Measurements from ENCODE around the gene RBFOX2.

RBFOX2 gene

DNA sequence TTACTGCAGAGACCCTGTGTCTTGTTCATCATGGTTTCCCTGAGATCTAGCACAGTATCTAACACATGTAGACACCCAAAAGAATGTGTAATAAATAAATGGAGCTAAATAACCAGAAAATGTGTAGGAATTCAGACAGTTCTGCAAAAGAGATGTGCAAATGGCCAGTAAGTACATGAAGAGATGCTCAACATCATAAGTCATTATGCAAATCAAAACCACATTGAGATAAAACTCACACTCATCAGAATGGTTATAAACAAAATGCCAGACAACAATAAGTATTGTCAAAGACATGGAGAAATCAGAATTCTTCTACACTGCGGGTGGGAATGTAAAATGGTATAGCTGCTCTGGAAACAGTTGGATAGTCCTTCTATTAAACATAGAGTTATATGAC, 88.5 kb downstream of the RBFOX2 start:
- Histone ChIP-seq H3K79me2 (peaks cover 2% of the 10 kb centered on the region), H3K4me1 (no peaks in the 10 kb centered on the region), H3K9ac (no peak overlapping the region), H3K4me3 (ENCODE audit: low read depth, low read length) (no peak overlapping the region), H3K4me2 (ENCODE audit: low read length) (no peak overlapping the region), H3K27ac (no peak overlapping the region), H3K27me3 (ENCODE audit: control insufficient read depth, insufficient read depth, low read length) (no peaks in the 10 kb centered on the region), H3K9me3 (ENCODE audit: control insufficient read depth, low read length) (no peaks in the 10 kb centered on the region), H2AFZ (no peak overlapping the region), H3K36me3 (ENCODE audit: control insufficient read depth, insufficient read depth, low read length) (no peaks in the 10 kb centered on the region)
- TF ChIP-seq, protein P1, sequence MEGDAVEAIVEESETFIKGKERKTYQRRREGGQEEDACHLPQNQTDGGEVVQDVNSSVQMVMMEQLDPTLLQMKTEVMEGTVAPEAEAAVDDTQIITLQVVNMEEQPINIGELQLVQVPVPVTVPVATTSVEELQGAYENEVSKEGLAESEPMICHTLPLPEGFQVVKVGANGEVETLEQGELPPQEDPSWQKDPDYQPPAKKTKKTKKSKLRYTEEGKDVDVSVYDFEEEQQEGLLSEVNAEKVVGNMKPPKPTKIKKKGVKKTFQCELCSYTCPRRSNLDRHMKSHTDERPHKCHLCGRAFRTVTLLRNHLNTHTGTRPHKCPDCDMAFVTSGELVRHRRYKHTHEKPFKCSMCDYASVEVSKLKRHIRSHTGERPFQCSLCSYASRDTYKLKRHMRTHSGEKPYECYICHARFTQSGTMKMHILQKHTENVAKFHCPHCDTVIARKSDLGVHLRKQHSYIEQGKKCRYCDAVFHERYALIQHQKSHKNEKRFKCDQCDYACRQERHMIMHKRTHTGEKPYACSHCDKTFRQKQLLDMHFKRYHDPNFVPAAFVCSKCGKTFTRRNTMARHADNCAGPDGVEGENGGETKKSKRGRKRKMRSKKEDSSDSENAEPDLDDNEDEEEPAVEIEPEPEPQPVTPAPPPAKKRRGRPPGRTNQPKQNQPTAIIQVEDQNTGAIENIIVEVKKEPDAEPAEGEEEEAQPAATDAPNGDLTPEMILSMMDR (IDR thresholded peaks at IDR 0.05): no peak

DNA sequence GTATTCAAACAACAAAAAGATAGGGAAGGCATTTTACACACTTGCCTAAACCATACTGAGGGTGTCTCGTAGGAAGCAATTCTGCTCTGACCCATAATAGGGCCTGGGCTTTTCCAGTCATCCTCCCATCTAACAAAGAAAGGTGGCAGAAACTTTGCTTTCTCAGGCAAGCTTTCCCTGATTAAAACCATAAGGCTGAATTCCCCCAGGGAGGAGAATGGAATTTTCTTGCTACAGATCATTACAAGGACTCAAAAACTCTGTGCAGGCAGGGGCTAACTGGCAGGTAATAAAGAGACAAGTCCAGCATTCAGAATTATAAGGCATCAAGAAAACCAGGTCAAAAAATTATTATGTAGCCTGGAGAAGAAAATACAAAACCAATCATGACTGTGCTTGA, 90.4 kb downstream of the RBFOX2 start:
- no peak overlapping the region for H3K4me3 ChIP-seq (ENCODE audit: low read depth, low read length)
- H3K27me3 ChIP-seq (ENCODE audit: control insufficient read depth, insufficient read depth, low read length): no peaks in the 10 kb centered on the region
- H3K4me1 ChIP-seq: no peaks in the 10 kb centered on the region
- peaks cover 2% of the 10 kb centered on the region for H3K79me2 ChIP-seq
- no peaks in the 10 kb centered on the region for H3K36me3 ChIP-seq (ENCODE audit: control insufficient read depth, insufficient read depth, low read length)
- no peak overlapping the region for H3K9ac ChIP-seq
- no peaks in the 10 kb centered on the region for H3K9me3 ChIP-seq (ENCODE audit: control insufficient read depth, low read length)
- no peak overlapping the region for H3K27ac ChIP-seq
- no peak overlapping the region for H2AFZ ChIP-seq
- TF ChIP-seq, protein P1 (IDR thresholded peaks at IDR 0.05): no peak
- no peak overlapping the region for H3K4me2 ChIP-seq (ENCODE audit: low read length)

DNA sequence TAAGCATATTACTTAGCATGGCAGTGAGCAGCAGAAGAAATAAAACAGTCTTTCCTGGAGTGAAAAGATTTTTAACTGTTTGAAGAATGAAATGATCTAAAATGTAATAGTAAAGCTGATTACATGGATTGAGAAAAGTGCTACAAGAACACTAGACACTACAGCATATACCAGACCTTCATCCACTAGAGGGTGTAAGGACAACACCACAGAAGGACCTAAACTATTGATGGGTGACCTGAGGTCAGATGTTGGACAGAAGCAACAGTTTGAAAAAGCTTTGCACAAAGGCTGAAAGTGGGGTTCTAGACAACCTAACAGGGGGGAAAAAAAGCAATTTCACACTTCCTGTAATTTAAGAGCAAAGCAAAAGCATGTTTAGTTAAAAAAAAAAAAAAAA, 97.7 kb downstream of the RBFOX2 start:
- no peak overlapping the region for H3K27ac ChIP-seq
- TF ChIP-seq, protein P1 (IDR thresholded peaks at IDR 0.05): peak; percentile 57
- H3K4me2 ChIP-seq (ENCODE audit: low read length): no peak overlapping the region
- H3K79me2 ChIP-seq: no peaks in the 10 kb centered on the region
- no peaks in the 10 kb centered on the region for H3K36me3 ChIP-seq (ENCODE audit: control insufficient read depth, insufficient read depth, low read length)
- no peak overlapping the region for H3K4me3 ChIP-seq (ENCODE audit: low read depth, low read length)
- H3K4me1 ChIP-seq: no peaks in the 10 kb centered on the region
- no peaks in the 10 kb centered on the region for H3K27me3 ChIP-seq (ENCODE audit: control insufficient read depth, insufficient read depth, low read length)
- H2AFZ ChIP-seq: no peak overlapping the region
- H3K9me3 ChIP-seq (ENCODE audit: control insufficient read depth, low read length): no peaks in the 10 kb centered on the region
- H3K9ac ChIP-seq: no peak overlapping the region

DNA sequence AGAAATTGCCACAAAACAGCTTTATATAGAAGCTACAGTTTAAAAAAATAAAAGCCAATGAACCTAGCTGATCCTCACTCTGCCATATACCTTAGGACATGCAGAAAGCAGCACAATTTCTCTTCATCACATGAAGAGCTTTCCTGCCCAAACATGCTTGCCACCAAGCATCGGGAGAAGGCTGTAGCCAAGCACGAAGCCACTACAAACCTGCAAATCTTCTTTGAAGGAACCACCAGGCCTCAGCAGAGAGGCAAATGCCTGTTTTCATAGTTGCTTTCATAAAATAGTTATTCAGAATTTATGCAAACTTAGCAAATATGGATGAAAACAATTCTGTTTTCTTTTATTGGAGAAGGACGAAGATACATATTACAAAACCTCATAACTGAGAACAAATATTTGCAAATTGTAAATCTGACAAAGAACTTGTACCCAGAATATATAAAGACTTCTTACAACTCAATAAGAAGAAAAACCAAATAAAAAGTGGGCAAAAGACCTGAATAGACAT, 100.3 kb downstream of the RBFOX2 start:
- H3K4me3 ChIP-seq (ENCODE audit: low read depth, low read length): no peak overlapping the region
- no peaks in the 10 kb centered on the region for H3K4me1 ChIP-seq
- no peak overlapping the region for H3K27ac ChIP-seq
- no peak overlapping the region for H3K4me2 ChIP-seq (ENCODE audit: low read length)
- H3K9me3 ChIP-seq (ENCODE audit: control insufficient read depth, low read length): no peaks in the 10 kb centered on the region
- TF ChIP-seq, protein P1 (IDR thresholded peaks at IDR 0.05): no peak
- H3K27me3 ChIP-seq (ENCODE audit: control insufficient read depth, insufficient read depth, low read length): no peaks in the 10 kb centered on the region
- no peaks in the 10 kb centered on the region for H3K36me3 ChIP-seq (ENCODE audit: control insufficient read depth, insufficient read depth, low read length)
- peaks cover 4% of the 10 kb centered on the region for H3K79me2 ChIP-seq
- H3K9ac ChIP-seq: no peak overlapping the region
- no peak overlapping the region for H2AFZ ChIP-seq

DNA sequence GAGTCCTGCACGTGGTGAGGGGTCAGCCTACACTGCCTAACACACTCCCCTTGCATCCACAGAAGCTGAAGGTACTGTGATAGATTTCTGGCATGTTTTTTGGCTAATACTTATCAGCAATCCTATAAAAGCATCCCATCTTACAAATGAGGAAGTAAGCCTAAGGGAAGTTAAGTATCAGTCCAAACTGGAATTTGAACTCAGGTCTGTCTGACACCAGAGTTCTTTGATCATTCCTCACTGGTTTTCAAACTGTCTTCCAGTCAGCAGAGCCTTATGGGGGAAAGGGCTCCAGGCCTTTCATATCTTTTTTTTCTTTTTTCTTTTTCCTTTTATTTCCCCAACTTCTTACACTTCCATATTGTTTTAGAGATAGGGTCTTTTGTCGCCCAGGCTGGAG, 105.6 kb downstream of the RBFOX2 start:
- no peak overlapping the region for H3K27ac ChIP-seq
- no peak overlapping the region for H3K9ac ChIP-seq
- peaks cover 38% of the 10 kb centered on the region for H3K79me2 ChIP-seq
- no peaks in the 10 kb centered on the region for H3K27me3 ChIP-seq (ENCODE audit: control insufficient read depth, insufficient read depth, low read length)
- H3K36me3 ChIP-seq (ENCODE audit: control insufficient read depth, insufficient read depth, low read length): no peaks in the 10 kb centered on the region
- no peak overlapping the region for H2AFZ ChIP-seq
- no peak overlapping the region for H3K4me3 ChIP-seq (ENCODE audit: low read depth, low read length)
- no peak overlapping the region for H3K4me2 ChIP-seq (ENCODE audit: low read length)
- TF ChIP-seq, protein P1 (IDR thresholded peaks at IDR 0.05): no peak
- H3K4me1 ChIP-seq: peaks cover 10% of the 10 kb centered on the region
- no peaks in the 10 kb centered on the region for H3K9me3 ChIP-seq (ENCODE audit: control insufficient read depth, low read length)
